ENCODE data around the gene GOLGA8N. TPM values are rescaled to one million over a fixed set of nuclear protein-coding genes. Genes with fewer than 3 reads are reported as not detected.

The GOLGA8N gene
- total RNA-seq, 1 donor from 2014 or later: 1.2 TPM

- DNase-seq: peak; percentile 73
Measured at GRCh38 chr15:32651229-32651837, 58.1 kb downstream of the GOLGA8N start.

- no peak for DNase-seq
Measured at GRCh38 chr15:32652178-32652577, 58.9 kb downstream of the GOLGA8N start.

- no peak for DNase-seq
Measured at GRCh38 chr15:32656091-32656490, 62.8 kb downstream of the GOLGA8N start.

GRCh38 chr15:32656496-32656895, 63.2 kb downstream of the GOLGA8N start:
- no peak for DNase-seq

Other genes starting within 250 kb of the GOLGA8N start
- gene GOLGA8K, start 190.2 kb upstream of the GOLGA8N start, total RNA-seq: 0.17 and 0.19 TPM in 2 replicates
- gene GOLGA8O, start 137.8 kb upstream of the GOLGA8N start, total RNA-seq: 0.09 and 0.51 TPM in 2 replicates
- gene ARHGAP11A, start 22.0 kb downstream of the GOLGA8N start, total RNA-seq: 8.0 and 34.6 TPM in 2 replicates
- gene SCG5, start 48.3 kb downstream of the GOLGA8N start, total RNA-seq: 0.34 TPM in 1 of 2 replicates, not detected in the other
- 0.47 and 1.2 TPM in 2 replicates for gene GREM1, start 124.5 kb downstream of the GOLGA8N start, total RNA-seq

All from dermis blood vessel endothelial cell (primary cell).